NCI-H2227 (cell line): Measurements from ENCODE around the gene GPR89B.
"Not testable (repeated sequence)": the region's sequence is repeated elsewhere in the genome, so short reads cannot be mapped to it uniquely, and the experiment has no call there.

ENCODE experiments used
- DNase-seq: peaks from one replicate; lab custom pipeline; 2025; ENCODE audit not compliant: unreplicated experiment; lab: John Stamatoyannopoulos, UW

Gene GPR89B

GRCh38 chr1:148027004-148027403, 98.8 kb downstream of the GPR89B start:
- not testable (repeated sequence) for DNase-seq

GRCh38 chr1:148032247-148032646, 104.0 kb downstream of the GPR89B start:
- not testable (repeated sequence) for DNase-seq

DNA sequence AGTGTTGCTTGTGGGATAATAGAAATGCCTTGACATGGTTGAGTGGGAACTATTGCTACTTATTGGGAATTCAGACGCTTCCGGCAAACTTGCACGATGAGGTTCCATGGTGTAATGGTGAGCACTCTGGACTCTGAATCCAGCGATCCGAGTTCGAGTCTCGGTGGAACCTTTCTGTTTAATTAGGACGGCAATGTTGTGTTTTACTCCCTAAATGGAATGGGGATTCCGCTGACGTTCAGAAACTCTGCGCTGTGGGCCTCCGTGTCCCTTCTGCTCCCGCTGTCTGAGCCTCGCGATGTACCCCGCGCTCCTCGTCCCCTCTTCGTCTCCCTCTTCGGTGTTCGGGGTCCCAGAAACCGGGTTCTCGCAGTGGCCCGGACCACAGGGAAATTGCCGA, 104.5 kb downstream of the GPR89B start:
- not testable (repeated sequence) for DNase-seq

GRCh38 chr1:148033147-148033546, 104.9 kb downstream of the GPR89B start:
- not testable (repeated sequence) for DNase-seq

GRCh38 chr1:148037850-148038461, 109.7 kb downstream of the GPR89B start:
- DNase-seq = not testable (repeated sequence)

DNA sequence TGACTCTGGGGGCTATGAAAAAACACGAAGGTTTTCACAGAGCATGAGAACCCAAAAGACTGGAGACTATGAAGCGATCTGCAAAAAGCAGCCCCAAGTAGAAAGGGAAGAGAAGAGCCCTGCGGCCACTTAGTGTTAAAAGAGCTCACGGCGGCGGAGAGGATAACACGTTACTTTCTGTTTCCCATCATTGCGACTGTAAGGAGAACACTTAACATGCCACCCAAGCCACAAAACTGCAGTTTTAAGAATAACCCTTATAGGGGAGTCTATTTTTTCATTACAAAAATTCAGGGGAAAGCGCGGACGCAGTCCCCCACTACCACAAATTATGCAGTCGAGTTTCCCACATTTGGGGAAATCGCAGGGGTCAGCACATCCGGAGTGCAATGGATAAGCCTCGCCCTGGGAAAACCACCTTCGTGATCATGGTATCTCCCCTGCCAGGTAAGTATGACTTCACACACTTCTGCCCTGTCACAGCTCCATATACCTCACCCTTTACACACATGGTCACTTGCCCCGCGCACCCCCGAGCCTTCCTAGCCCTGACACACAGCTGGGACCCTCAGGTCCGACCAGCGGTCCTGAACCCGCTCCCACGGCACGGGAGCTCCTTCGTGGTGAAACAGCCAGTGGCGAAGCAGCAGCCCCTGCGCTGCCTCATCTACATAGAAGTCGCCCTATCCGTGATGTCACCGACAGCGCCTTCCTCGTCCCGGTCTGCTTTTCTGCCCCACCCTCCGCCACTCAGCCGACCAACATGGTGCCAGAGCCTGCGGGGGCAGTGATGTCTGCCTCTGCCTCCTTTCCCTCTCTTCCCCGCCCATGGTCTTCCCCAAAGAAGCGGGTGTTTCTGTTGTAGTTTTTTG, 110.5 kb downstream of the GPR89B start:
- peak; percentile 81 for DNase-seq
